GM18507 (cell line): ENCODE data around the gene DIAPH3.
"Not testable (repeated sequence)": the region's sequence is repeated elsewhere in the genome, so short reads cannot be mapped to it uniquely, and the experiment has no call there.

Source experiments
- DNase-seq: peaks from one replicate; pipeline ENCODE4 v3.0.0; 2011; ENCODE audit warnings: low read depth; ENCODE audit not compliant: insufficient read length; ENCODE audit errors: extremely low spot score
- FAIRE-seq: peaks from 2 replicates; lab custom pipeline; 2011; peaks lifted over from hg19 to GRCh38; lab: Jason Lieb, UNC

The DIAPH3 gene

DNA sequence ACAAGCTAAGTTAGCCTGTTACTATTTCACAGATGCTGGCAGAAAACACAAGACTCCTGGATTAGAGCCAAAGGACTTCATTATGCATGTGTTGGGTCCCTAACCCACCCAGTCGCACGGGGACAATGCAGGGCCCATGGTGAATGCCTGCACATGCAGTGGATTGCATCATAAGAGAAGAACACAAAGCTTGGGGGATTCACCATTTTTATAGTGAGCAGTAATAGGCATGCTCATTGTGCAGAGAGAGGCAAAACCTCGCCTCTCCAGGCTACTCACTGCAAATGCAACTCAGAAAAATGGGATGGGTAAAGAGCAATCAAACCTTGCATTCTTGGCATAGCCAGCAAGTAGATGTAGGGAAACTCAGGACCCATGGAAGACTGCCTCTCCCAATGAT, 115.8 kb downstream of the DIAPH3 start:
- DNase-seq (no peak), FAIRE-seq (no peak)

DNA sequence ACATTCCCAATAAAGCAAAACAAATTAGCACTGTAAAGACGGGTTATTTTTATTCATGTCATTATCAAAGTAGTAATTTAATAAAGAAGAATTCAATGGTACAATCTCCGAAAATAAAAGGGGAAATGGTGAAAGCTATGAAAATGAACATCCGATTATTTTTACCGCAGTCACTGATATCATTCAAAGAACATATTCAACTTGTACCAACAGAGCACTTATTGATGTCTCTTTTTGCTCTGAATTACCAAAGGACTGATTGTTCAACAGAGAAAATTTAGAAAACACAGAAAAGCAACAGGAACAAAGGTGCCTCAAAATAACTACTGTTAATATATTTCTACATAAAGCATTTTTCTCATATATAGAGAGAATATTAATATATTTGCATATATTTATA, 119.4 kb downstream of the DIAPH3 start:
- FAIRE-seq (no peak), DNase-seq (no peak)

DNA sequence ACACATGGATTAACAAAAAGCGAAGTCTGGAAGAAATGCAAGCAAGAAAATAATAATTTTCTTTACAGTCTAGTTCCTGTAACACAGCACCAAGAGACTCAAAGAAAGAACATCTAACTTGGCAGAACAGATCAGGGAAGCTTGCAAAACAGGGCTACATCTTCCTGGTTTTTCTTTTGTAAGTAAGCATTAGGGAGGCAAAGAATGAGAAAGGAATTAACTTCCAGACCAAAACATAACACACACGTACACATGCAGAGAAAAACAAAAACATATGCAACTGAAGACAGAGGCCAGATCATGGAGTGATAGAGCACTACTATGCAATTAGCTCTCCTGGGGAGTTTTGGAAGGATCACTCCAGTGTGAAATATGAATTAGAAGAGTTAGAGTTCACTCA, 120.5 kb downstream of the DIAPH3 start:
- DNase-seq (no peak), FAIRE-seq (no peak)

DNA sequence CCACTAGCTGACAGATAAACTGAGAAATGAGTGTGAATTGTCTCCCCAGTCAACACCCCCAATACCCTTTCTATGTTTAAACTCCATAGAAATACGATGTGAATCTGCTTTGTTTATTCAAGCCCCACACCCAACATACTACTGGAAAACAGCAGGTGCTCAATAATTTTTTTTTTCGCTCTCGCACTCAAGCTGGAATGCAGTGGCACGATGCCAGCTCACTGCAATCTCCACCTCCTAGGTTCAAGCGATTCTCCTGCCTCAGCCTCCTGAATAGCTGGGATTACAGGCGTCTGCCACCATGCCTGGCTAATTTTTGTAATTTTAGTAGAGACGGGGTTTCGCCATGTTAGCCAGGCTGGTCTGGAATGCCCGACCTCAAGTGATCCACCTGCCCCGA, 123.1 kb downstream of the DIAPH3 start:
- DNase-seq, FAIRE-seq: not testable (repeated sequence)

DNA sequence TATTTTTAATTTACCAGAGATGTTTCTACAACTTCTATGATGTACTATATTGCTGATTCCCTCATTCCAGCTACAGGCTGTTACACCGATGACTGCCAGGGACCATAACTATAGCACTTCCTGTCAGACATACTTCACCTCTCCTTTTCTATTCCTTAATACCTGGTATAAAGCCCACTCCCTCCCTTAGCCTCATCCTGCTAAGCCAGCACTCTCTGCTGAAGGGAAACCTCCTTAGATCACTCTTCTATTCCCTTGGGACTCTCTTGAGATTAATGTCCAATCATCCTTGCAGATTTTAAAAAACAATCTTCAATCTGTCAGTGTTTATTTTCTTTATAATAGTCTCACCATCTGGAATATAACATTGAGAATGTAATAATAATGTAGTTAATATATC, 127.9 kb downstream of the DIAPH3 start:
- FAIRE-seq = no peak
- no peak for DNase-seq

DNA sequence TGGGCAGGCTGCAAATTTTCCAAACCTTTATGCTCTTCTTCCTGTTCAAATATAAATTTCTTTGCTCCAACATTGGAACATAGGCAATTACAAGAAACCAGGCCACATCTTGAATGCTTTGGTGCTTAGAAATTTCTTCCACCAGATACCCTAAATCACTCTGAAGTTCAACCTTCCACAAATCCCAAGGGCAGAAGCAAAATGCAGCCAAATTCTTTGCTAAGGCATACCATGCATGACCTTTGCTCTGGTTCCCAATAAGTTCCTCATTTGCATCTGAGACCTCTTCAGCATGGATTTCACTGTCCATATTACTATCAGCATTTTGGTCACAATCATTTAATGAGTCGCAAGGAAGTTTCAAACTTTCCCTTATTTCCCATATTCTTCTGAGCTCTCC, 130.9 kb downstream of the DIAPH3 start:
- no peak for FAIRE-seq
- DNase-seq = no peak

DNA sequence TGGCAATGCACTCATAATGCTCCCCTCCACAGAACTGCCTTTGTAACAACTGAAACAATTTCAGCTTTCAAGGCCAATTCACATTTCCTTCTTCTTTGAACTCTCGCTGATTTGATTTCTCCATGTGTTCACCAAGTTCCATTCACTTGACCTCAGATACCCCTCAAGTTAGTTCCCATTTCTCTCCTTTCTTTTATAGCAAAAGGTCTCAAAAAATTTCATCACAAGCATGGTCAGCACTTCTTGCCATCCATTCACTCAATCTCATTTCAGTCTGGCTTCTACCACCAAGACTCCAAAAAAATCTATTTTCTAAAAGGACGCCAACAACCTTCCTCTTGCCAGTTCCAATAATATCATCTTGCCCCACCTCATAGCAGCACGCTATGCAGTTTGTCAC, 135.7 kb downstream of the DIAPH3 start:
- FAIRE-seq = no peak
- DNase-seq = no peak

DNA sequence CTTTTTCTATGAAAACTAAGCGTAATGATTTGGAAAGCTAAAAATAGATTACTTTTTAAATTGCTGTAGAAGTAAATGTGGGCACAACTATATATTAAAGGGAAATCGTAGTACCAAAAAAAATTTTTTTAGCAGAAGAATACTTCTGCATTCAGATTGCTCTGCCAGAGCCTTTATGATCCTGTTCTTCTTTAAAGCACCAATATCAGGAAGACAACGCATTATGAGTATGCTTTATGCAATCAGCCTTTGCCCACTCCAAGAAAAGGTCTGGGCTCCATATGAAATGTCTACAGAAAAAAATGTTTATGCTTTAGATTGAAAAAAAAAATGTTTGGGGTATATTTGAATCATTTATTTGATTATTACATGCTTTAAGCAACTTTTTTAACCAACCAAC, 137.4 kb downstream of the DIAPH3 start:
- FAIRE-seq (no peak), DNase-seq (no peak)

DNA sequence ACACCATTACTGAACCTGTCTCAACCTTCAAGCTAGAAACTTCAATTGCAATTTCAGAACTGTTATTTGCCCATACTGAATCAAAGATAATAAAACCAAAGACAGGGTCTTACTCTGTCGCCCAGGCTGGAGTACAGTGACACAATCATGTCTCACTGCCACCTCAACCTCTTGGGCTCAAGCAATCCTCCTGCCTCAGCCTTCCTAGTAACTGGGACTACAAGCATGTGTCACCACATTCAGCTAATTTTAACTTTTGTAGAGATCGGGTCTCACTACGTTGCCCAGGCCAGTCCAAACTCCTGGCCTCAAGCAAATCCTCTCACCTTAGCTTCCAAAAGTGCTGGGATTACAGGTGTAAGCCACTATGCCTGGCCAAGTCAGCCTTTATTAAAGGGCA, 143.4 kb downstream of the DIAPH3 start:
- DNase-seq (no peak), FAIRE-seq (no peak)

DNA sequence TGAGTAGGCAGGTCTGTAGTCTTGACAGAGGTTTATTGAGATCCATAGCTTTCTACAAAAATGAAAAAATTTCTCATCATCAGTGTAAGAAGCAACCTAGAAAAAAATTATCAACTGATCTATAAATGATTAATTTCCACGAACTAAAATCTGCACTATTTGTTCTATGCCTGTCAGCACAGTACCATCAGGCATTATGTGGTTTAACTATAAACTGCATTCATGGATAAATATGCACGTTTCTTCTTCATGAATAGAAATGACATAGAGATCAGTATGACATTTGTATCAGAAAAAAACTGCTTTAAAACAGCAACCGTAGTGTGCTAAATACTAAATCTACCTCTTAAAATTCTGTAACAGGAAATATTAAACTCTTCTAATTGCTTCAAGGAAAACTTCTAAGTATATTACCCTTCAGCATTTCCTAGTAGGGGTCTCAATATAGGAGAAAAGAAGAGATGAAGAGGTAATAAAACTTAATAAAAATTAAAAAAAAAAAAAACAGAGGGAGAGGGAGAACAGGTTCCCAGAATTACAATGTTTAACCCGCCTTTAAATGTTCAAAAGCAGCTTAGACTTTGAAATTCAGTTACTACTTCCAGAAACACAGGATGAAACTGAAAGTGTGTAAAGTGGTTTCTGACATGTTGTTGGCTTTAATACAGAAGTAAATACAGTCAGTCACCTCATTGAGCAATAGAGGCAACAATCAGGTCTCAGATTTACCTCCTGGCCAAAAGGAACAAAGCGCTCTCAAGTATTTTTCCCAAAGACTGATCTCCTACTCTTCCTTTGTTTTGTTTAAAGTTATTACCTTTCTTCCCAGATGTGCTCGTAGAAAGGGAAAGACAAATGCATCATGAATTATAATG, 144.4 kb downstream of the DIAPH3 start:
- DNase-seq (no peak), FAIRE-seq (peak; percentile 74)

DNA sequence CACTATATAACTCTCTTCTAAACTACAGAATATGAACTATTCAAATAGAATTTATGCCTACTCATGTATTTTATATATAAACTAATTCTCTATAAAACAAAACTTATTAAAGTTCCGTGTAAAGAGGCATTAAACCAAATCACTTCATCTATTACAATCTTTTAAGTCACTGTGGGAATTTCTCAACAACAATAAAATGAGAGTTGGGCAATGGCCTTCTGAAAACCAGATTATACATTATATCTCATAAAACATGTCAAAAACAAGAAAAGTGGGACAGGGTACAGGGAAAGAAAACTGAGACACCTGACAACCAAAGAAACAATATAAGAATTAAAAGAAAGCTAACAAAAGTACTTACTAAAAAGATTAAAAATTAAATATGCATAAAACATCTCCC, 145.2 kb downstream of the DIAPH3 start:
- FAIRE-seq (no peak), DNase-seq (no peak)

DNA sequence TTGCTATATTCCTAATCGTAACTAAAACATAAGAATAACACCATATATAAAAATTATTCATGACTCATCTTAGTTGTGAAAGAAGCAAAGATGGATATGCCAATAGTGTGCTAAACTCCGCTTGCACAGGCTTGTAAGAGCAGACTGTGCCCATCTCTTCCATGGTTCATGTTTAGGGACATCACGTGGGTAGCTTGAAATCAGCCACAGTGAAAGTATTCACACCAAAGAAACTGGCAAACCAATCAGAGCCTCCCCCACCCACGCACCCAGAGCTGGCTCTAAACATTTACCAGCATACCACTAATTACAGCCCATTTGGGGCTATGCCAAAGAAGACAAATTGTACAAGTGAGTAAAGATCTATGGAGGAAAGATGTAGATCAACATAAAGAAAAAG, 147.5 kb downstream of the DIAPH3 start:
- FAIRE-seq (no peak), DNase-seq (no peak)

DNA sequence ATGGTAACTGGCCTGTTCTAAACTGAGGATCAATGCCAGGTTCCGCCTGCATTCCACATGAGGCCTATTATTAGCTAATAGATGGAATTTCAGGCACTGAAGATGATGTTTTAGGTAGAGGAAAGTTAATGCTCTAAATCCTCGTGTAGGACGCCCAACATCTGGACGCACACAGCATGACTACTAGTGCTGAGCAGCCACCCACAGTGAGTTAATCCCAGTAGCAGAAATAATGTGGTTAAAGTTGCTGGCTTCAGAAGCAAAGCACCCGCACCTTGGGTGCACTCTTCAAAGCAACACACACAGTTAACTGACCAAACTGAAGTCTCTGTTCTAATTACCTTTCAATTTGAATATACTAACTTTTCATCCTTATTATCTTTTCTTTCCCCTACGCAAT, 150.6 kb downstream of the DIAPH3 start:
- DNase-seq = no peak
- no peak for FAIRE-seq

DNA sequence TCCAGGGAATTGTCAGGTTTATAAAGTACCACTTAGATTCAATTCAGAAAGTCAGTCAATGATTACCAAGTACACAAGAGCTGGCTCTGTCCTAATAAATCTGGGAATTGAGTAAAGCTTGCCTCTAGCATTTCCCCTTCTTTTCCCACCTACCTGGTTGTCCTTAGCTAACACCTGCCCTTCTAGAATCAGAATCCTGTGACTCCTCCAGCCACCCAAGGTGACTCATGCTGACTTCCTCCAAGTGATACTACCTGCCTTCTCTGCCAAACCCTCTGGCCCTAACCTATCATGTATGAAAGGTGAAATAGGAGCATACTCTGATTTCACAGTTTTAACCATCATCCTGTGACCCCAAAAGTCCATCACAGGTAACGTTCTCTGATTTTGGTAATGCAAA, 151.2 kb downstream of the DIAPH3 start:
- FAIRE-seq = no peak
- no peak for DNase-seq

DNA sequence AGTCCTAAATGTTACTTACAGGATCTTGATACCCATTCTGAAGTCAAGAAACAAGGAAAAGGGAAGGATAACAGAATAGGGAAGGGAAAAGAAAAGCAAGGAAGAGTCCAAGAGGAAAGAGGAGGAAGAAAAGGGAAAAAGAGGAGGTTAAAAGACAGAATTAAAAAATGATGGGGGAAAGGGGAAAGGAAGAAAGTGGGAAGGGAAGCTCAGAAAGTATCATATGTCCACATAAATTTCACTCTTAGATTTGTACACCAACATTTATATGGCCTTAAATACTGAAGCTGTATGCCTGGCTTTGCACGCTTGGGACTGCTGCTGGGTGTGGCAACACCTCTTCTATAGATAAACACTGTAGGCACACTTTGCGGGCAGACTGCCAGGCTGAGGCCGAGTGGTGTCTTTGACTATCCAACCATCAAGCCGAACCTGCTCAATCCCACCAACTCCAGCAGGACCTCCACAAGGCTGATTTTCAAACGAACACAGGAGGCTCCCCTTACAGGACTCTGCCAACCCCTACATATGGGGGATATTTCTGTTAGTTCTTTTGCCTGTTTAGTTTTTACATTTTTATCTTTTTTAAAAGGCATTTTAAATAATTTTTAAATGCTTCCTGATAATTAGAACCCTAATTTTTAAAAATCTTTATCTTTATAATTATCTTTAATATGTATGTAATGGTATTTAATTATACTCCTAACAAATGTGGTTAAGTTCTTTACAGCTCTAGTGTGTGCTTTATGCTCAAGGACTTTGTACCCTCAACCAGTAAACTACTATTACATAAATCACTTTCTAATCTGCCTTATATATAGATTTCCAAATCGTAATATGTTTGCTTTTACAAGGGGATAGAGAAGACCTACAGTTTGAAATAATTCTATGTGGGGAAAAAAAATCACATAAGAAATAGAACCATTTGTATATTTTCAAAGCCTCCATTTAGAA, 154.2 kb downstream of the DIAPH3 start:
- DNase-seq (no peak), FAIRE-seq (no peak)

DNA sequence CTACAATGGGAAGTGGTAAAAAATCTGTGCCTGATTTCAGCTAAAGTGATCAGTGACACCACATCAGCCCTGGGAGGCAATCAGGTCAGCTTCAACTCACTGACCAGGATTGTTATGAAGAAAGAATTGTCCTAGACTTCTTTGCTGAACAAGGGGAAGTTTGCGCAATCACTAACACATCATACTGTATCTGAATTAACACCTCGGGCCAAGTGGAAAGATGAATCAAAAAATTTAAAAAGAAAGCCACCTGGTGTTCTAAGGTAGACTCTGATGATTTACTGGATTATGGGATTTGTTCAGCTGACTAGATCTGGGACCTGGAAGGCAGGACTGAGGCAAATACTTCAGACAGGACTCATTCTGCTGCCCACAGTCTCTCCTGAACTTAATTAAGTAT, 161.8 kb downstream of the DIAPH3 start:
- FAIRE-seq (no peak), DNase-seq (no peak)

DNA sequence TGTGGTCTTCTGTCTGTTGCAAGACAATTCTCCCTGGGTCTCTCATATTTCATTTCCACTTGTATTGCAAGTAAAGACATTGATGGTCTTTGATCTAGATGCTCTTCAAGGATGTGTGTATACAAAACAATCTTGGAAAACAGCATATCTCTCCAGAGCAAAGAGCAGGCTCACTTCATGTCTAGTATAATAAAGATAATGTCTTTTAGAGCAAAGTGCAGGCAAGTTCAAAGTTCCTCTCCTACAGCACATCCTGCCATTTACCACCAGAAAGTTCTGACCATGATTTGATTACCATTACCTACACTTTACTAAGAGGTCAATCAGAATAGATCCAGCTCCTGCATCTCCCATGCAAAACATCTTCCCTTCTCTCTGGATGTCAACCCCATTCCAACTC, 162.8 kb downstream of the DIAPH3 start:
- no peak for DNase-seq
- no peak for FAIRE-seq

DNA sequence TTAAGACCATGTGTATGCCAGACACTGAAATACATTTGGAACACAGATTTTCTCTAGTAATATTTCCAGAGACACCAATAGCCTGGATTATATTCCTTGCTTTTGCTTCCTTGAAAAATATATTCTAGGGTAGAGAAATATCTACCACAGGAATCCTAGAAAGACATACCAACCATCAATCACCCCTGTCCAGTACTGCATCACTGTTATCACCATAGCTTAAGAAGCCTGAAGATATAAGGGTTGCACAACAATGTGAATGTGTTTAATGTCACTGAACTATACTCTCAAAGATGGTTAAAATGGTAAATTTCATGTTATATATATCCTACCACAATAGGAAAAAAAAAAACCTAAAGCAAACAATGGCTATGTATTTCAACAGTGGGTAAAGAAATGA, 163.6 kb downstream of the DIAPH3 start:
- DNase-seq (no peak), FAIRE-seq (no peak)

DNA sequence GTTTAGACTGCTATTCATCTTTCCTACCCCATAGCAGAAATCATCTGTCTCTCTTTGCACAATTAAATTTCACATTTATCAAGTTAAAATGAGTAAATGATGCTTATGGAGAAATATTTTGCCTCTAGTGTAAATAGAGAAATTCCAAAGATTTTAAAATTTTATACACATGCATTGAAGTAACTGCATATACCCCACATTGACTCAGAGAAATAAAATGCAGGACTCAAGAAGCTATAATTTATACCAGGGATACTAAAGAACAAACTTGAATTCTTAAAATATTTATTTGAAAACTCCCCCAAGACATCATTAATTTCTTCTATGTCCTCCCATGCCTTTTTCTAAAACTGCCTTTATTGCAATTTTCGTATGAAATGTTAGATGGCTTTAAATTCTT, 165.8 kb downstream of the DIAPH3 start:
- FAIRE-seq = no peak
- DNase-seq = no peak

DNA sequence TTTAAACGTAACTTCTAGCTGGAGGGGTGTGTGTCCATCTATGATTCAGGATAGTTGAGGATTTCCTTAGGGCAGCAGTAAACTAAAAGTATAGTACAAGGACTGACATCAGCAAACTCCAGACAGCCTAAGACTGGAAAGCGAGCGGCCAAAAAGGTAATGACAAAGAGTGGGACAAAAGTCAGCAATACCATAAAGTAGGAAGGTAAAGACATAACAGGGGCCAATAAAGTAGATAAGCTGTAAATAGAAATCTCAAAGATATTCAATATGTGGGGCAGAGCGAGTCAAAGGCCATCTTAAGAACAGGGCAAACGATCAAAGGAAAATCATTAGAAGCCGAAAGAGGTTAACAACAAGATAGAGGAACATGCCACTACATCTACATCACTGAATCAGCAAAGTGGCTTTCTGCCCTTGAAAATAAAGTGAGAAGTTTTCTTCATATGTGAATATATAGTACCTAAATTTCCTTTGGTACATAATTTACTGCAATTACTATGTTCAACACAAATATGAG, 167.2 kb downstream of the DIAPH3 start:
- FAIRE-seq (no peak), DNase-seq (no peak)
